NCI-H146 treated with DMSO at 0.1 percent for 48 hours (cell line): ENCODE results near the gene C4orf50.
"Not testable (repeated sequence)": the region's sequence is repeated elsewhere in the genome, so short reads cannot be mapped to it uniquely, and the experiment has no call there.

Source experiments
- DNase-seq: peaks from one replicate; lab custom pipeline; 2025; ENCODE audit not compliant: unreplicated experiment; lab: John Stamatoyannopoulos, UW

The C4orf50 gene

DNA sequence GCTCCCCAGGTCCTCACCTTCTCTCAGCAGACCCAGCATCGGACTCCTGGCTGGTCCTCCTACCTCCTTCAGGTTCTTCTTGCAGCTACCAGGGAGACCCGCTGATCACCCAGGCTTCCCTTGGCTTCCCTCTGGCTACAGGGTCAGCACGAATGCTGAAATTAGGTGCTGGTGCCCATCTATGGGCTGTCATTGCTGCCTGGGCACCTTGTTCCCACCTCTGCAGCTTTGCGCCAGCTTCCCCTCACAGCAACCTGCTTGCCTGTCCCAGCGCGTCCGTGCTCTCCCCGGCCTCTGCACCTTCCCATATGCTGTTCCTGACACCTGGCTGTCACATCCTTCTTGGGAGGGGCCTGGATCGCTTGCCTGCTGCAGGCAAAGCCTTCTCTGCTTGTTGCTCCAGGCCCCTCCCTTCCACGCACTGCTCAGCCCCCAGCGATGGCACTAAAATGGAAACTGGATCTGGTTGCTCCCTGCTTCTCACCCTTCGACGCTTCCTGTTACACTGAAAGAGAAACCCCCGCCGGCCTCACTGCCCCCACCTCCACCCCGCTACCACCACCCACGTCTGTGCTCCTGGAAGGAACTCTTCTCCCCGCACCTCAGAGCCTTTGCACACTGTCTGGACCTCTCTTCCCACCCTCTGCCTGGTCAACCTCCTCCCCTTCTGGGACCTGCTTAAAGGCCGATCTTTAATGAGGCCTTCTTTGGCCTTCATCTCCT, 22.2 kb downstream of the C4orf50 start:
- DNase-seq, result no peak

DNA sequence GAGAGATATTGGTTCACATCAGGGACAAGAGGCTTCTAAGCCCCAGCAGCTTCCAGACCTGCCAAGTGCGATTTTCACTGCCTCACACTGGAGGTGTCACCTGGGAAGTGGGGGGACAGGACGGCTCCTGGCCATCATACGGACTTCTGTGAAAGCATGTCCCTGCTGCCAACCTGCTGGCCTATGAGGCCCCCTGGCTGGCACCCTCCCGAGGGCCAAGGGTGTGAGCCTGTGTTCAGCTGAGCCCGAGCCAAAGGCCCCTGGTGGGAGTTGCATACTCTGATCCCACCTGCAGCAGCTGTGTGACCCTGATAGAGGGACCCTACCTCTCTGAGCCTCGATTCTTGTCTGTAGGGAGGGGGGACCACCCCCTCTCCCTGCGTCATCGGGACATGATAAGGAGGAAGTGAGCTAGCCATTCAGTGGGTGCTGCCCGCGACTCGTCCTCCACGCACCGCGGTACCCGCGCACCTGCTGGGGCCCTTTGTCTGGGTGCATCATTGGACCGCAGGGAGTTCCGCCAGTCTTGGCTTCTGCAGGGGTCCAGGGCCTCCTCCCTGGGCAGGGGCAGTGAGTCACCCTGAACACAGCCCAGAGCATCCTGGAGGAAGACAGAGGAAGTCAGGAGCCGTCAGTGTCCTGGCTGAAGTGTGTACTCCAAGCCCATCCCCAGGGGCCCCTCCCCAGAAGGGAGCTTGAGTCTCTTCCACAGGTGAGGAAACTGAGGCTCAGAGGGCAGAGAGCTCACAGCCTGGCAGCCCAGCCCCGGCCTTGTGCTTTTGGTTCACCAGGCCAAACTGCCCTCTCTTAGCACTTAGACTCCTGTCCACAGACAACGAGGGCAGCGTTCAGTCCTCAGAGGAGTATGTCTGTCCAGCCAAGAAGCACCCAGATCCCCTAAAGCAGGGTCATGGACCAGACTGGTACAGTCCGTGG, 24.1 kb downstream of the C4orf50 start:
- no peak for DNase-seq

DNA sequence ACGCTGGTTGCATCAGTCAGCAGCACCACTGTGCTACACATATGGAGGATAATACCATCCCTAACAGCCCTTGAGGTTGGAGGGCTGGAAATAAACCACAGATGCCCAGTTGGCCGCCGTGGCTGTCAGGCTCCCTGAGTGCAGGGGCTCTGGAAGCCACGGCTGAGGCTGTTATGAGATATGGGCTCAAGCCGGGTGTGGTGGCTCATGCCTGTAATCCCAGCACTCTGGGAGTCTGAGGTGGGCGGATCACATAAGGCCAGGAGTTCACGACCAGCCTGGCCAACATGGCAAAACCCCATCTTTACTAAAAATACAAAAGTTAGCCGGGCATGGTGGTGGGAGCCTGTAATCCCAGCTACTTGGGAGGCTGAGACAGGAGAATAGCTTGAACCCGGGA, 24.9 kb downstream of the C4orf50 start:
- DNase-seq, result not testable (repeated sequence)

DNA sequence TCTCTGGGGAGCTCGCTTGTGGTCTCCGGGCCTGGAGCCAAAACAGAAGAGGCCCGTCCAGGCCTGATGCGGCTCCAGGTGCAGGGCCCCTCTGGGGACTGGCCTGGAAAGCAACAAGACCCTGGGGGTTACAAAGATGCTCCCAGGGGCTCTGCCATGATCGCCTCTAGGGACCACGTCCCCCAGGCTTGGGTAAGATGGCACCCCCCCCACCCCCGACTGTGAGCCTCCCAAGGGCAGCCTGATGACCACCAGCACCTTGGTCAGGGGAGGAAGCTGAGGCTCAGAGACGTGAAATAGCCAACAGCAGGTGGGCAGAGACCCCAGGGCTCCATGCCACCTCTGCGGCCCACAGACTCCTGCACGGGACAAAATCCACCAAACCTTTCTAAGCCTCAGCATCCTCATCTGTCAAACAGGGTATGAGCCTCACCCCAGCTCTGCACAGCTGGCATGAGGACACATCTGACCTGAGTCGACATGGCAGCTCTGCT, 25.4 kb downstream of the C4orf50 start:
- no peak for DNase-seq

DNA sequence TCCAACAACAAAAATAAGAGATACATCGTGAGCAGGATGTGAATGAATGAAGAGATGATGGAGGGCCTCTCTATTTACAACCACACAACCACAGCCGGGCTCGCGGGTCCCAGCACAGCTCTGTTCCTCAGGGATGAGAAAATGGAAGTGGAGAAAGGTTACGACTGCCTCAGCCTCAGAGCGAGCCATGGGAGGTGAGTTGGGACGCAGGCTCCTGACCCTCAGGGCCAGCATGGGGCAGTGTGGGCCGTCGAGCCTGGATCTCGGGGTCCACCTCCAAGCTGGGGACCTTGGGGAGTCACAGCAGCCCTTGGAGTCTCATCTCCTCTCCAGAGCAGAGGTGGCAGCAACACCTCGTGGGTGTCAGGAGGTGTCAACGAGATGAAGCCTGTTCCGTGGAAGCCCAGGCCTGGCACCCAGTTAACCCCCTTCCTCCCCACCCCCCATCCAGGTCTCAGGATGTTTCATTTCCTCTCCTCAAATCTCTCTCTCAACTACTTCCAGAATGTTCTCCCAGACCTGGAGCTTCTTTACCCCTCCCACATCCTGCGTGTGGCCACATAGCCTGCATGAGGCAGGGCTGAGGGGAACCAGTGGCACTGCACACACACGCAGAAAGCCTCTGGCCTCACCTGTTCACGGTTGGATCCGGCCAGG, 25.9 kb downstream of the C4orf50 start:
- no peak for DNase-seq

DNA sequence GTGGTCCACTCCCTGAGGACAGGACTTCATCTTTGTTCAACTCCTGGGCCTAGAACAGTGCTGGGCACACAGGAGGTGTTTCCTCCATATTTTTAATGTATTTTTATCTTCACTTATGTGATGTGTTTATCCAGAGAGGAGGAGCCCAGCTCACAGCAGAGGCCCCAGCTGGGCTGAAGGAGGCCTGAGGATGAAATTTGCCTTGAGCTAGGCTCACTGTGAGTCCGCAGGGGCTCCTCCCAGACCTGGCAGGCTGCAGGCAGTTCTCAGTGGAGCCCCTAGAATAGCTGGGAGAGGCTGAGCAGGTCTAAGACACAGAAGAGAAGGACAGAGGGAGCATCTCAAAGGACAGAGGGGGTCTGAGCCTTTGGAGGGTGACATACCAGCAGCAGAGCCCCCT, 26.8 kb downstream of the C4orf50 start:
- no peak for DNase-seq

DNA sequence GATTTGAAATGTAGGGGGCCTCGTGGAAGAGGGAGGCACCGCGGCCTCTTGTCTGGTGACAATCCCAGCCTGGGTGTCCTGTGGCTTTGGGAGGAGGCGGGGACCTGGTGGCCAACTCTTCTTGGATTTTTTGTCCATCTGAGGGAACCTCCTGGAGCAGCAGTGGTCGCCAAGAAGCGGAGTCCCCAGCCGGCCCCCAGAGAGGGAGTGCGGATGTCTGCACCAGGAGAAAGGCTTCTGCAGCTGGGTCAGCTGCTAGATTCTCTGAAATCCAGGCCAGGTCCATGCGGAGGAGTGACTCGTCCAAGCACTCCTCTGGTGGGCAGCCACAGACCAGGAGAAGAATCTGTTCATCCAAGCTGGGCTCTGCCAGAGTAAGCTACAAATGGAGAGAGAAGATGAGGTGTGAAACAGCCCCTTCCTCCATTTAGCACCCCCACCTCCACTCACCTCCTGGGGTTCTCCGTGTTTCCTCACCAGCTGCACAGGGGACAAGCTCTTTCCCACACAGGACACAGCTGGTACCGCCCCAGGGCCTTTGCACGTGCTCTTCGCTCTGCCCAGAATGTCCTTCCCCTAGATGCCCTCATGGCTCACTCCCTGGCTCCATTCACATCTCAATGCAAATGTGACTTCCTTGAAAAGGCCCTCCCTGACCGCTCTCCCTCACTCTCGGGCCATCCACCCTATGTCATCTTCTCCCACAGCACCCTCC, 27.6 kb downstream of the C4orf50 start:
- DNase-seq, result no peak

DNA sequence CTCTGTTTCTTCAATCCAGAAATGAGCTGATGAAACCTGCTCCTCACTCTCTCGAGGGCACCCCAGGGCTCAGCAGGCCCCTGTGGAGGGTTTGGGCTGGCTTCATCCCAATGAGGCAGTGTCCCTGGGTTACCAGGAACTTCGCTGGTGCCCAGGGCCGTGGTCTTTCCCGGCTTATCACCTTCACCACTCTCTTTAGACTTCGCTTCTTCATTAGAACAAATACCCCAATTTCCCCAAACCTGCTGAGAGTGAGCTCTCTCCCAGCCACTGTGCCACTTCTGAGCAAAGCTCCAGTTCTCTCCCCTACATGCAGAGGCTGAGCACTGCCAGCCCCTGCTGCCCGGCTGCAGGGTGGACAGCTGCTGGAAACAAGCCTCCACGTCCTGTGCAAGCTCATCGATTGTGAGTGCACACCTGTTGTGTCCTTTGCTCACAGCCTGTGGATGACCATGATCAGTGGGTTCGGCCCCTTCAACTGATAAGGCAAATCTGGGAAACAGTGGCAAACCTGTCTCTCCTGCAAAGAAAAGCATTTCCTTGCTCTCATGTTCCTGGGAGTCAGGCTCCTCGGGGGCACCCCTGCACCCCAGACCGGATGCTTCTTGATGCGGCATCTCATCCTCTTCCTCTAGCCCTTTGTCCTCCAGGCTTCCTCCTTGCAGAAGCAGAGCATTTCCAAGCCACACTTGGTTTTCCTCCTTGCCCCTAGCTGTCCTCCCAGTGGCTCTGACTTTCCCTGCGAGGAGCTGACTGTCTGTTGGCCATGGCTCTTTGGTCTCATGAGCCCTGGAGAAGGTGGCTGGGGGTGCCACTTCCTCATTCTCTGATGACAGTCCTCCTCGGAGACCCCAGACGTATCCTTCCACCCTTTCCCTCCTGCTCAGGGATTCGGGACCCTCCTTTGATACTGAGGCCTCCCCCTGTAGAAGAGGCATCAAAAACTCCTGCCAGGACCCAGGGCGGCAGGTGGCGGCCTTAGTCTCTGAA, 28.7 kb downstream of the C4orf50 start:
- no peak for DNase-seq

DNA sequence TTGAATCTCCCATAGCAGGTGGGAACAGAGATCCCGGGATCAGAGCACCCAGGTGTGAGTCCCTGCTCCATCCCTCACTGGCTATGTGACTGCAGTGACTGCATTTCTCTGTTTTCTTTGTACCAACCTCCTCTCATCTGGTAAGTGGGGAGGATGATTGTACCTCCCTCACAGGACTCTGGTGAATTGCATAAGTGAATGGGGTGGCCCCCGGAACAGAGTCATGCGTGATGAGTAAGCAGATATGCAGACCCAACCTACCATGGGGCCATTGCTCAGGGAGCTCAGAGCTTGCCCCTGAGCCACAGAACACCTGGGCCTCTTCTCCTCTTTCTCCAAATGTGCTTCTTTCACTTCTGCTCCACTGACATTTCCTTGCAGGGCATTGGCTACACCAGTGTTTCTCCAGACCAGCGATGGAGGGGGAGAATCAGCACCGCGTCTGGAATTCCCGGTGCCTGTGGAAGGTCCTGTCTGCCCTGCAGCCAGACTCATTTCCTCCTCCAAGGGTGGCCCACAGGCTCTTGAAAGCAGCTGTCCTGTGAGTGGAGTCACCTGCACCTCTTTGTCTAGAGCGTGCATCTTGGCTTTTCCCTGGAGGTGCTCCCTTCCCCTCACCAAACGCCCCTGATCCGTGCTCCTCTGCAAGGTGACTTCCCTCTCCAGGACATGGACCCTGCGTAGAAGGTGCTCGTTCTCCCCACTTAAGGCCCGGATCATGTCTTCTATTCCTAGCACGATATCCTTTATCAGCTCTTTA, 30.0 kb downstream of the C4orf50 start:
- no peak for DNase-seq

DNA sequence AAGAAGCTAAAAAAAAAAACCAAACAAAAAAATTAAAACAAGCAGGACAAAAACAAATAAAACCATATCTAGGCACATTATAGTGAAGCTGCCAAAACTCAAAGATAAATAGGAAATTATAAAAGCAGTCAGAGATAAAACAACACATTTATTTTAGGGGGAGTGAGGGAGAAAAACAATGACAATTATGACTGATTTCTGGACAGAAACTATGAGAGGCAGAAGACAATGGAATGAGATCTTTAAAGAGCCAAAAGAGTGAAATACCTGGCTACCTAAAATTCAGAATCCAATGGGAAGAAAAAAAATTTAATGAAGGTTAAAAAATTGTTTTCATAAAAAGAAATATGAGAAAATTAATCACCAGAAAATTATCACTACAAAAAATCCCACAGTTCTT, 33.4 kb downstream of the C4orf50 start:
- no peak for DNase-seq

DNA sequence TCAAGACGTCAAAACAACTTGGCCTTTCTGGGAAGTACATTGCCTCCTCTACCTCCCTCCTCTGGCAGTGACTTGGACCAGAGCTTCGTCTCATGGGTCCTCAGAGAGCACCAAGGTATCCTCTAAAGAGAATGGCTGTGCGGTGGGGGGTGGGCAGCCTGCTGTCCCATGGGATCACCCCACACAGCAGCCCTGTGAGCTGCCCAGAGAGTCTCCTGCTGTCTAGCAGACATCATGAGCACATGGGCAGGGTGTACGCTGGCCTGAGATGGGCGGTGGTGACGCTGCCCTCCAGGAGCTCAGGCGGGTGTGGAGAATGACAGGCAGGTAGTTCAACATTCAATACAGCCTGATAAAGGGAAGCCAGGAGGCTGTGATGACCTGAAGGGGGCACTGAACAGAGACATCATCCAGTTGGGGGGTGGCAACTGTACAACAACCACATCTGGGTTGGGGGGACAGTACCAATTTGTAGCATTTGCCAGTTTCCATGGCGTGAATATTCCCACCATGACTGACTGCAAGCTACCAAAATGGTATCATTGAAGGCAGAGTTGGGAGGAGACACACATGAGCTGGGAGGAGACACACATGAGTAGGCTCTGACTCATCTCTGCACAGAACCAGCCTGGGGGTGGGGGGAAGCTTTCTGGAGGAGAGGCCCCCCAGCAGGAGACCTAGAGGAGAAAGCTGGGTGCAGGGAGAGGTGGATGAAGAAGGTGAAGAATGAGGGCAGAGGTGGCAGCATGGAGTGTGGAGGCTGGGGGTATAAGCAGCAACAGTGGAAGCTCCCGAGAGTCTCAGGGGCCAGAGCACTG, 35.9 kb downstream of the C4orf50 start:
- no peak for DNase-seq

DNA sequence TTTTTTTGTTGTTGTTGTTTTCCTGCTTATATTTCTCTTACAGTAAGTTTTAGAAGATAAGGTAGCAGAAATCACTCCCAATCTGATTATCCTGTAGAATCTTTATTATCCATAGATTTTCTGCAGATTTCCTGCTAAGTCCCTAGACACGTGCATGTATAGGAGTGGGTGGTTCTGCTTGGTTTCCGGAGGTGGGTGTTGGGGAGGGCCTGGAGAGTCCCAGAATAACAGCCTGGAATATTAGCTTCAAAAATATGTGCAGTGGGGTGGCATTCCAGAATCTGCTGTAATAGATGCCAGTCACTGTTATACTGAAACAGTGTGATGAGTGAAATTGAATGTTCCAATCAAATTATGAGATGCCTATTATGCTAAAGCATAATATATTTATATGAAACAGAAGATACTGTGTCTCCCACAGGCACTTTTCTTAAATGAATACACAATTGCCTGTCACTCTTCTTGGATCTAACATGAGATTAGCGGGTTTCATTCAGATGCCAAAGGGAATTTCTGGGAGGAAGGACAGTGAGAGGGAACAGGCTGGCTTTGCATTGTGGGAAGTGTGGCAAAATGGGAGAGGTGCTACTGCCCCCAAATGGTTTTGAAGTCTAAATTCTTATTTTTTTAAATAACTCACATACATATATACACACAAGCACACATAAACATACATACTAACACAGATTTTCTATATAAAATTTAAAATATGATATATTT, 37.6 kb downstream of the C4orf50 start:
- no peak for DNase-seq

DNA sequence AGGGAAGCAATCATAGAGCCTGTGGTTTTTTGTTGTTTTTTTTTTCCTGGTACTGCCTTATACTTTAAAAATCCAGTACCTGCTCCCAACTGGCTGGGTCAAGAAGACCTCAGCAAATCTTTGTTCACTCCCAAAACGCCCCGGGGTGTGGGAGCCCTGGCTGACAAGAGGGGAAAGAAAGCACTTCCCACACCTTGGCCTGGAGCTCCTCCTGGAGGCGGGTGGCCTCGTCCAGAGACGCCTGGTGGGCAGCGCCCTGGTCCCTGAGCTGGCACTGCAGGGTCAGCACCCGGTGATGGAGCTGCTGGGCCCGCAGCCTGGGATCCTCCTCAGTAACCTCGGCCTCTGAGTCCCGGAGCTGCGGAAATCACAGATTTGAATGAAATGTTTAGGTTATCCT, 38.2 kb downstream of the C4orf50 start:
- DNase-seq, result peak; percentile 25

DNA sequence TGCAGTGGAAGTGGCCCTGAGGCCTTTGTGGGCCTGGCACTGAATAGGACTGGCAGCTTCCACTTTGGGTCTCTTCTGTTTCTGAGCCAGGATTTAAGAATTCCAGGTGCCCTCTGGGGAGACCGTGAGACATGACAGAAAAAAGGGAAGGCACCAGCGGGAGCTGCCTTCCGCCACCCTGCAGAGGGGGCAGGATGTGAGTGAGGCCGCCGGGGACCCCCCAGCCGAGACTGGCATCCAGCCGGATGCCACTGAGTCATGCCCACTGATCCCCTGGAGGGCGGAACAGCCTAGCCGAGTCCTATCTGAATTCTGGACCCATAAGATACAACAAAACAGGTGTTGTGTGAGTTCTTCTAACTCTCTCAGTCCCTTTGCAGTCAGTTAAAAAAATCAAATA, 41.3 kb downstream of the C4orf50 start:
- DNase-seq, result no peak

DNA sequence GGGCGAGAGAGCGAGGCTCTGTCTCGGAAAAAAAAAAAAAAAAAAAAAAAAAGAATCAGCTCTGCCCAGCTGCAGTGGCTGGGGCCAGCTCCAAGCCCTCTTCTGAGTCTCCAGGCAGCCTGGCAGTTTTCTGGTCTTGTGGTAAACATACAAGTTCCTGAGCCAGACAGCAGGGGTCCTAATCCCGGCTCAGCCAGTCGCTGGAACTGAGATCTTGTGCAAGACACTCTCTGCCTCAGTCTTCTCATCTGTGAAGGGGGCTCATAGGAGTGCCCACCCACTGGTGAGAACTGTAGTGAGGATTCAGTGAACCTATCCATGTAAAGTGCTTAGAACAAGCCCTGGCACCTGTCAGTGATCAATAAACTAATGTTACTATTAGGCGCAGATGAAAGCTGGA, 41.8 kb downstream of the C4orf50 start:
- no peak for DNase-seq

DNA sequence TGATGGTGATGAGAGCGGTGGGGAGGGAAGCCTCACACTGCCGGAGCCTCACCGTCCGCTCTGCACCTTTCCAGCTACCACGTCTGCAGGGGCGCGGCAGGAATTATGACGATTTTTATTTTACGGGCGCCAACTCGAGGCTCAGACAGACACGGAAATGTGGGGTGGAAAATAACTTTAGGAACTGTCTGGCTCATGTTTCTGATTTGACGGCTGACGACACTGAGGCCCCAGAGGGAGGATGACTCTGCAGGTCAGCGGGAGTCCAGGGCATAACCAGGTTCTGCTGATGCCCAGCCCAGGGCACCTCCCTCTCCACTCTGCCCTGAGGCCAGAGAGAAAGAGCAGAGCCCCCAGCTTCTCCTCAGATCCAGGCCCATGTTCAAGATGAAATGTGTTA, 43.9 kb downstream of the C4orf50 start:
- no peak for DNase-seq

DNA sequence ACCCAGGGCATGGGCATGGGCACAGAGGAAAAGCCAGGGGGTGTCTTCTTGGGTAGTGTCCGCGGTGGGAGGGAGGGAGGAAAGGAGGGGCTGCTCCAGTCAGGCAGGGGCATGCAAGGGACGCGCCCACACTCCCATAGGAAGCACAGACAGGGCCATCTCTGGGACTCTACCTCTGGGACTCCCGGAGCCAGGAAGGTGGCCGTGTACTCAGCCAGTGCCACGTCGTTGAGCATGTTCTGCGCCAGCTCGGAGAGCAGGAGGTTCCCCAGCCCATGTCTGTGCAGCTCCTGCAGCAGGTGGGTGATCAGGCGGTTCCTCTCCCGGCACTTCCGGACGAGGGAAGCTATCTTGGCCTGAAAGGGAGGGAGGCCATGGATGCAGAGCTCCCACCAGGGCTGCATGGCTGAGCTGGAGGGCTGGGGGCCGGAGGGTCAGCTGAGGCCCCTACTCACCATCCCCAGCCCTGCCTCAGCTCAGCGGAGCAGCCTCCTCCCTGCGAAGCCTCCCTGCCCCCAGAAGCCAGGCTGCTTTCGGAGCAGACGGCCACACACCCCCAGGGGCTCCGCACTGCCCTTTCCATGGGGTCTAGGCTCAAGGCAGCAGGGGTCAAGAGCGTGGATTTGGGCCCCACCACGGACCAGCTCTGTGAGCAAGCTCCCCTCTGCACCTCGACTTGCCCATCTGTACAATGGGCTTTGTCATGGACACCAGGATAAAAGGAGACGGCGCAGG, 44.6 kb downstream of the C4orf50 start:
- DNase-seq, result no peak
